GM23338 (cell line): ENCODE data around the gene C12orf42.

Source experiments
- CREB1 ChIP-seq: fragments of 250-450 bp; sonication (Bioruptor Pico); IDR thresholded peaks from 2 replicates; pipeline ENCODE4 v1.5.0; 2020; ENCODE audit warnings: low read depth, mild to moderate bottlenecking, moderate library complexity
- CTCF ChIP-seq, 2 experiments: fragments of 200-600 bp in 1 of 2; sonication (generic) in 1 of 2; conservative IDR thresholded peaks; 2 replicates each; pipeline versions ENCODE4 v1.5.1 to v1.6.1; 2016 to 2017; ENCODE audit warnings: antibody characterized with exemption in 2 of 2, low read depth in 2 of 2, mild to moderate bottlenecking in 2 of 2, moderate library complexity in 1 of 2
- EZH2 ChIP-seq: fragments of 200-600 bp; sonication (generic); IDR thresholded peaks from one replicate; pipeline ENCODE4 v1.8.0; 2017; ENCODE audit warnings: antibody characterized with exemption, mild to moderate bottlenecking, low read depth; ENCODE audit not compliant: unreplicated experiment
- EZH2phosphoT487 ChIP-seq: fragments of 200-600 bp; sonication (generic); IDR thresholded peaks from one replicate; pipeline ENCODE4 v1.8.1; 2018; ENCODE audit warnings: antibody characterized with exemption; ENCODE audit not compliant: unreplicated experiment
- JUNB ChIP-seq: IDR thresholded peaks from one replicate; pipeline ENCODE4 v1.6.1; 2016; ENCODE audit warnings: antibody characterized with exemption; ENCODE audit not compliant: unreplicated experiment
- POLR2AphosphoS5 ChIP-seq: IDR thresholded peaks from 2 replicates; pipeline ENCODE4 v1.6.1; 2016; ENCODE audit warnings: antibody characterized with exemption, low read depth
- REST ChIP-seq: IDR thresholded peaks from one replicate; pipeline ENCODE4 v1.6.1; 2018; ENCODE audit warnings: antibody characterized with exemption; ENCODE audit not compliant: unreplicated experiment
- ZNF114 ChIP-seq: fragments of 250-450 bp; sonication (Bioruptor Pico); IDR thresholded peaks from 2 replicates; pipeline ENCODE4 v1.5.0; 2020; ENCODE audit warnings: mild to moderate bottlenecking, moderate library complexity
- ZNF331 ChIP-seq: fragments of 250-450 bp; sonication (Bioruptor Pico); IDR thresholded peaks from 2 replicates; pipeline ENCODE4 v1.5.0; 2020; ENCODE audit warnings: low read depth, mild to moderate bottlenecking, moderate library complexity

GRCh38 chr12:103505371-103506236 is 9.8 kb upstream of the C12orf42 start:
- TF ChIP-seq CTCF (conservative IDR thresholded peaks at IDR 0.05; ENCODE audit: low read depth in 2 of 2) (no peak), EZH2 (no peak), POLR2AphosphoS5 (no peak), ZNF331 (CRISPR knock-in tag) (no peak), REST (no peak), EZH2phosphoT487 (no peak), JUNB (no peak), CREB1 (CRISPR knock-in tag) (no peak), ZNF114 (CRISPR knock-in tag) (no peak)
